M059J (cell line): ENCODE results near the gene RAB28. TPM values are rescaled to one million over a fixed set of nuclear protein-coding genes. Genes with fewer than 3 reads are reported as not detected.

Source experiments
- DNase-seq: peaks from one replicate; pipeline ENCODE4 v3.0.0-alpha.2; 2012; ENCODE audit warnings: low read depth
- total RNA-seq: library from RNA; depleted of rRNA; stranded (reverse); fragments of >200 nt; shearing (Covaris generic); gene quantifications from 2 replicates; pipeline ENCODE4 v1.2.3, GENCODE V29; 2014

RAB28 gene
- total RNA-seq, 1 experiment from 2014 or later, result 40.2 TPM

- DNase-seq, result no peak
Measured at GRCh38 chr4:13509442-13509841, 25.3 kb upstream of the RAB28 start.

- DNase-seq, result no peak
Measured at GRCh38 chr4:13504374-13504773, 20.2 kb upstream of the RAB28 start.

GRCh38 chr4:13498469-13498868 is 14.3 kb upstream of the RAB28 start:
- no peak for DNase-seq

GRCh38 chr4:13496605-13497004 is 12.5 kb upstream of the RAB28 start:
- no peak for DNase-seq

GRCh38 chr4:13495753-13496152 is 11.6 kb upstream of the RAB28 start:
- no peak for DNase-seq

GRCh38 chr4:13493793-13494192 is 9.7 kb upstream of the RAB28 start:
- DNase-seq, result no peak

GRCh38 chr4:13492747-13493146 is 8.6 kb upstream of the RAB28 start:
- DNase-seq, result no peak

GRCh38 chr4:13484749-13485221 is 645 bp upstream of the RAB28 start:
- peak; percentile 65 for DNase-seq

- DNase-seq, result peak; percentile 86
Measured at GRCh38 chr4:13483768-13484121, 395 bp downstream of the RAB28 start.

- DNase-seq, result peak; percentile 54
Measured at GRCh38 chr4:13483136-13483767, 888 bp downstream of the RAB28 start.

GRCh38 chr4:13481569-13481968 is 2.6 kb downstream of the RAB28 start:
- peak; percentile 47 for DNase-seq

GRCh38 chr4:13478707-13479106 is 5.4 kb downstream of the RAB28 start:
- no peak for DNase-seq

GRCh38 chr4:13478131-13478530 is 6.0 kb downstream of the RAB28 start:
- DNase-seq, result no peak

GRCh38 chr4:13476915-13477314 is 7.2 kb downstream of the RAB28 start:
- DNase-seq, result peak; percentile 84

GRCh38 chr4:13476152-13476551 is 8.0 kb downstream of the RAB28 start:
- DNase-seq, result no peak

GRCh38 chr4:13471400-13471799 is 12.7 kb downstream of the RAB28 start:
- DNase-seq, result no peak

- no peak for DNase-seq
Measured at GRCh38 chr4:13470379-13470778, 13.8 kb downstream of the RAB28 start.

- no peak for DNase-seq
Measured at GRCh38 chr4:13464973-13465372, 19.2 kb downstream of the RAB28 start.

- DNase-seq, result no peak
Measured at GRCh38 chr4:13464543-13464942, 19.6 kb downstream of the RAB28 start.

- DNase-seq, result no peak
Measured at GRCh38 chr4:13461191-13461905, 22.8 kb downstream of the RAB28 start.

GRCh38 chr4:13455411-13455810 is 28.7 kb downstream of the RAB28 start:
- no peak for DNase-seq

- no peak for DNase-seq
Measured at GRCh38 chr4:13454786-13455185, 29.4 kb downstream of the RAB28 start.

GRCh38 chr4:13452927-13453579 is 31.1 kb downstream of the RAB28 start:
- no peak for DNase-seq
